ENCODE data around the gene SYTL3.

The SYTL3 gene

DNA sequence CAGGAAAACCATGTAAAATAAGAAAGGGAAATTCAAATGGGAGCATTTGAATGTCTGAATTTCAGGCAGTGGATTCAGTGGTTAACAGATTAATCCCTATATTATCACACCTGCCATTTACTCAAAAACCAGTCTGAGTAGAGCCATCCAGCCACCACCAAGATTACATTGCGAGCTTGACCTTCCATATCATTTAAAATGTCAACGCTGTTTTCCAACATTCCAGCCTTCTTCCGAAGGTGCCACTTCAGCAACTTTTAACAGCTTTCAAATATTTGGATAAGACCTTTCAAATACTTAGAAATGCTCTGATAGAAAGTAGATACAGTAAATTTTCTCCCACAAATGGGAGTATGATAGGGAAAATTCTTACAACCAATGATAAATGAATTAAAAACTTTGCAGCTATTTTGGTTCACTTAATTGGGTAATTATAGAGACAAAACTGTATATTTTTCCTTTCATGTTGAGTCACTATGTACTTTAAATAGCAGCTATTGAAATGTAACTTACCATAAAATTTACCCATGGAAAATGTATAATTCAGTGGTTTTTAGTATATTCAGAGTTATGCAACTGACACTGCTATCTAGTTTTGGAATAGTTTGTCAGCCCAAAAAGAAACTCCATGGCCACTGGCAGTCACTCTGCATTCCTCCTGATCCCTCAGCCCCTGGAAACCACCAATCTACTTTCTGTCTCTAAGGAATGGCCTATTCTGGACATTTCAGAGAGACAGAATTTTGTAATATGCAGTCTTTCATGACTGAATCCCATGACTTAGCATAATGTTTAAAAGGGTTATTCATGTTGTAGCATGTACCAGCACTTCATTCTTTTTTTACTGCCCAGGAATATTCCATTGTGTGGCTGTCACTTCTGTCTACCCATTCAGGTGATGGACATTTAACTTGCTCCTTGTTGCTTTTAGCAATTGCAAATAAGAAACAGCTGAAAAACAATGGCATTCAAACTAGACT lies 147.8 kb downstream of the SYTL3 start:
- DNase-seq = no peak

DNA sequence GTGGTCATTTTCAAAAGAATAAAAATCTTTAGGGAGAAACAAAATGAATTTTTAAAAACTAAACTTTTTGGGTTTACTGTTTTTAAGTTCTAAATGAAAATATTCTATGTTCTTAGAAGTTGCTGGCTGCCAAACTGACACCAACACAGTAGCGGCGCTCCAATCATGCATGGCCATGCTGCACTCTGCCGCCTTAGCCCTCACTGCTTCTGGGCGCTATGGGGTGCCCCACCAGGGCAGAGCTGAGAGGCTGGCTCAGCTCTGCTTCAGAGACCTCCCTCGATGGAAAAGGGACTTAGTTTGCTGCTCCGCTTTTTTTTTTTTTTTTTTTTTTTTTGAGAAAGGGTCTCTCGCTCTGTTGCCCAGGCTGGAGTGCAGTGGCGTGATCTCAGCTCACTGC lies 148.5 kb downstream of the SYTL3 start:
- DNase-seq = no peak

DNA sequence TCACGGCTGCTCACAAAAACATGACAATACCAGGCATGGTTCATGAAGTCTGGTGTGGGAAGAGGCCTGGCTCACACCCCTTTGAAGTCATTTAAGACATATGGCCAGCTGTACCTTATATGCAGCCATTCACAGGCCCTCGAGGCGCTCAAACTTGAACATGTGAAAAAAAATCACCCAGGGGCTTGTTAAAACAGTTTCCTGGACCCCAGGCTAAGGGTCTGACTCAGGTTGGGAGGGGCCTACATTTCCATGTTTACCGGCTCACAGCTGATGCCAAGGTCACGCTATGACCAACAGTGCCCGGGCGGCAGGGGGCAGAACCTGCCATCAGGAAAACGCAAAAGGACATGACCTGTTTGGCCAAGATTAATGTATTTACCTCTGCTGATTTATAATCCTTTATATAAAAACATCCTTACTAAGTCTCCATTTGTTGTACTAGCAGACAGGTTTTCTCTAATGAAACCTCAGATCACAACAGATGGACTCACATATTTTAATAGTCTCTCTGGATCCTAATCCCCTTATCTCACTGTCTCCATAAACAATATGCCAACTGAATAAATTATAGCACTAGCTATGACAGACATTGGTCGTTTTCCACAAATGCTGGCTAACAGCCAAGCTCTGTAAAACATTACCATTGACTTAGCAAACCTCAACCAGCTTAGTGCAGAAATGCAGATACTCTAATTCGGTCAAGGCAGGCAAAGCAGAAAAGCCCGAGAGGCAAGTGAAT lies 149.4 kb downstream of the SYTL3 start:
- no peak for DNase-seq

DNA sequence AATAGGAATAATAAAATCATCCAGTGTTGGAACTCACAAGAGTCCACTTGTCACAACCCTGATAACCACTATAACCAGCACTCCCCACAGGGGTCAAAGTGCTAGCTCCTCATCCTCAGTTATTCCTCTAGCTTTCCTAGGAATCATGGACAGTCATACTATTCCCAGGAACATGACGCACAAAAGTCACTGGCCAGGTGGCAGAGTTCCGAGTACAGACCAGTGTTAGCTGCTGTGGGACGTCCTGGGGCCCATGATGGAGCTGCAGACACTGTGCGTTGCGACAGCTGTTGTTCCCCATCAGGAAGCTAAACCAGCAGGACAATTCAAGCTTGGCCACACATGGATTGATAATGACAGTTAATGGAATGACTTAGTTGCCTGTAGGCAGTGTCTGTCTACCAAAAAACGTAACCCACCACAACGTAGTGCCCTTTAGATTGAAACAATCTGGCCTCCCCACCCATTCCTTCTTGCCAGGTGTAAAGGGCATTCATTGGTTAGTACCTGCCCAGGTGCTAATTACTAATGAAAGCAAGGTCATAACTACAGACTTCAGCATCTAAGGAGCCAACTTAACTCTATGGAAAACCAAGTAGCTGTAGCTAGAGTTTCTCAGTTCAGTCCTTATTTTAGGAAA lies 151.9 kb downstream of the SYTL3 start:
- no peak for DNase-seq

DNA sequence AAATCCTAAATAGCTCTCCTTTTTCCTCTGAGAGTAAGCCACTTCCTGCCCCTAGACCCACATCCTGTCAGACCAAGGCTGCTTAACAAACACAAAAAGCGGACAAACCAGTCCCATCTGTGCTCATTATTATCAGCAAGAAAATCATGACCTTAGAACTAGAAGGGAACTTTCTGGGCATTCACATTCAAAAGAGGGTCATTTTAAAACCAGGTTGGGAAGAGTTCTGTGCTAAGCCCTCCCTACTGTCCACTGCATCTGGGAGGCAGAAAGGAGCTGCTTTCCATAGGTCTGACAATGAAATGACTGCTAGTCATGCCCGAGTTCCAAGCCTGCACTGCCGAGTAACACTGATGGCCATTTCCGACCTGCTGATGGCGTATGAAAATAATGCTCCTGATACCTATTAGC lies 153.9 kb downstream of the SYTL3 start:
- no peak for DNase-seq

DNA sequence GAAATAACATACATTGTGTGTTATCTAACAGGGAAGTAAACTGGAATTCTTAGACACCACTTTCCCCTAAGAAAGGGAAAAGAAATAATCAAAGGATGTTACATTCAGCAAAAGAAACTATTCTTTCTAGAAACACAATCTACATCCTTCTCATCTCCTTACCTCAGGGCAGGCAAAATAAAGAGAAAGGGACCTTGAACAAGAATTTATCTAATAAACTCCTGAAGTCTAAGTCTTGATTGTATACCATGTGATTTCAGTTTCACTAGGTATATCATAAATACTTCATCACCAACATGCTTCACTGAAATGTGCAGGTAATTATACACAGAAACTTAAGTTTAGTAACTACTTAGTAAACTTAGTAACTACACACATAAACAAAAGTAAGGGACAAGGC lies 154.4 kb downstream of the SYTL3 start:
- no peak for DNase-seq

DNA sequence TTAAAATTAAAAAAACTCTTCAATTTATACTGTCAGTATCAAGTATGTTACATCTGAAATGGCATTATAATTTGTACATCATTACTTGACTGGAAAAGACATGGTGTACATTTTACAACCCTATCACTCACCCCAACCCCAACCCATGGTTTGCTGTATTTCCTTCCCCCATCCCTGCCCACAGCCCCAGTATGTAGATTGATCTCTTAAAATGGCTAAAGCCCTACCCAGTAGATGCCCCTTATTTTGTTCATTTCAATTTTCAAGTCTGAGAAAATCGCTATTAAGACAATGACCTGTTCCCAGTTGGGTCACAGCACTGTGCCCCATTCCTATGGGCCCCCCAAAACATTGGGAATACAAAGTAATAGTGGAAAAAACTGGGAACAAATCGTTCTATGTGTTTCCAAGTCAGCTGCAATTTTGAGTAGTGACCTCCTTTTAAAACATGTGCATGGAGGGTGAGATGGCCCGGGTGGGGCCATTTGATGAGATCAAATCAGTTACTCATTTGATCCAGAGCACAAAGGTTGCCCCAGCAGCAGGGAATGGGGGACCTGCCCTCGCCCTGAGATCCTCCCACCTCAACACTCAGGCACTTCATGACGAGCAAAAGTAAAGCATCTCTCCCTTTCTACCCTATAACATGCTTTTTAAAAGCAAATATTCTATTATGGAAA lies 156.0 kb downstream of the SYTL3 start:
- DNase-seq = no peak

DNA sequence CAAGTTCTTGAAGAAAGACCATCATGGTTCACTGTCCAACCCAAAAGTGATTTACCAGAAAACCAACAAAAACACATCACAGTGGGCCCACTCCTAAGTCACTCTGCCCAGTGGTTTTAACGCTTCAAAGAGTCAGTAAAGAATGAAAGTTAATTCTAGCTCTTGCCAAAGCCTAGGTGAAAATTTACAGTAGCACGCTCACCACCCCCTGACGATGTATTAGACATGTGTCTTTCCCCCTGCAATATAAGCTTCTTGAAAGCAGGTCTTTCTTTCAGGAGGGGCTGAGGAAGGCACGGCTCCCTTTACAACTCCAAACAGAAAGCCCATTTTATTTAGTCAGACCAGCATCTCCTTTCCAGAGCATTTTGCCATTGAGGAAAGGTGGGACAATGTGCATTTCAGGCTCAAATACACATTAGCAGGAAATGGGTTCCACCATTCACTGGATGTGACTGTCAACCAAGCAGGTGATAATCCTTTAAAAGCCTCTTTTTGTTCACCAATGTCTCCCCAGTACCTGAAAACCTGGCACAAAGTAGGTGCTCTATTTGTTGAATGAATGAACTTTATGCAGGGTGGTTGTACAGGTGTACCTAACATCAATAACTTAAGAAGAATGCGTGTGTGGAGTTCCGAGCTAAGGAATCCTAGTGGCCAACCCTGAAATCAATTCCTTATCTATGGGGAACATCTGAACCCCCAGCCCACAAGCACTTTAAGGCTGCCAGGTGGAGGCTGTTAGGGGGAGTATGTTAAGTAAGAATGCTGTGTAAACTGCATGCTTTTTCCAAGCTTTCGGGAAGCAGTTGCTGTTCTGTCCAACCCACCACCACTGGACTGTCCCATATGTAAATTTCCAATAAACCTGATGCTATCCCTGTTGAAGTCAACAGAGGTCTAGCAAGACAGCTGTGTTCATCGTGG lies 157.9 kb downstream of the SYTL3 start:
- no peak for DNase-seq

DNA sequence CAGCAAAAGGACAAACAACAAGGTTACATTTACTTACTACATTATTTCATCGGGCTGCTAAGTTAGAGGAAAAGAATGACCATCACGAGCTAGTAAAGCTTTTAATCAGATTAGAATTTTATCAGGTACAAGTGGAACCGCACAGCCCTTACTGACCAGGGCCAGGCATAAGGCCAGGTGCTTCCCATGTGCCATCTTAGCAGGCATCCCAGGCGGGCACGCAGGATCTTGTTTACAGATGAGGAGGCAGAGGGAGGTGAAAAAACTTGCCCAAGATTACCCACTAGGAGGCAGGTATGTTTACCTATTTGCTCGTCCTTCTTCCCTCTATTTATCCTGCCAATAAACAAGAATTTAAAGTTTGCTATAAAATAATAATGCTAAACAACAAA lies 158.6 kb downstream of the SYTL3 start:
- DNase-seq = no peak

DNA sequence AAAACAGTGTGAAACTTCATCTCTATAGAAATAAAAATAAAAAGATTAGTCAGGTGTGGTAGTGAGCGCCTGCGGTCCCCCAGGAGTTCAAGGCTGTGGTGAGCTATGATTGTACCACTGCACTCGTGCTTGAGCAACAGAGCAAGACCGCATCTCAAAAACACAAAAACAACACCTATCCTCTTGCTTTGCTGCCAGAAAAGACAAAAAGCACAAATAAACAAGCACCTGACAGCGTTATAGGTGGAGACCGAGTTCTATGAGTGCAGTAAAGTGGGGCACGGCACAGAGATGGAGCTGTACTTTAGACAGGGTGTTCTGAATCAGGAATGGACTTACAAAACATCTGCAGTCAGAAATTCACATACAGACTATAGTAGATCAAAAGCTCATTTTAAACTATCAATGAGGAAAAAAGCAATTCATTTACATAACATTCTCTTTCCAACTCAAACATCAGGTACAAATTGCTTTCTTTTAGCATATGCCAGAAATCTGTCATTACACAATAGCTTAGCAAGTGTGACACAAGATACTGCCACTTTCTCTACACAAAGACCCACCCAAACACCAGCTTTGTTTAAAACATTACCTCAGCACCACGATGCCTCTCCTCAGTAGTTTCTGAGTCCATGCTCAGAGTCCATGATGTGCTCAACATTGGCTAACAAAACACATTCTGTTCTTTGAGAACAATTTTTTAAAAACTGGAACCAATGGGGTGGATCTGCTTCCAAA lies 159.3 kb downstream of the SYTL3 start:
- no peak for DNase-seq

DNA sequence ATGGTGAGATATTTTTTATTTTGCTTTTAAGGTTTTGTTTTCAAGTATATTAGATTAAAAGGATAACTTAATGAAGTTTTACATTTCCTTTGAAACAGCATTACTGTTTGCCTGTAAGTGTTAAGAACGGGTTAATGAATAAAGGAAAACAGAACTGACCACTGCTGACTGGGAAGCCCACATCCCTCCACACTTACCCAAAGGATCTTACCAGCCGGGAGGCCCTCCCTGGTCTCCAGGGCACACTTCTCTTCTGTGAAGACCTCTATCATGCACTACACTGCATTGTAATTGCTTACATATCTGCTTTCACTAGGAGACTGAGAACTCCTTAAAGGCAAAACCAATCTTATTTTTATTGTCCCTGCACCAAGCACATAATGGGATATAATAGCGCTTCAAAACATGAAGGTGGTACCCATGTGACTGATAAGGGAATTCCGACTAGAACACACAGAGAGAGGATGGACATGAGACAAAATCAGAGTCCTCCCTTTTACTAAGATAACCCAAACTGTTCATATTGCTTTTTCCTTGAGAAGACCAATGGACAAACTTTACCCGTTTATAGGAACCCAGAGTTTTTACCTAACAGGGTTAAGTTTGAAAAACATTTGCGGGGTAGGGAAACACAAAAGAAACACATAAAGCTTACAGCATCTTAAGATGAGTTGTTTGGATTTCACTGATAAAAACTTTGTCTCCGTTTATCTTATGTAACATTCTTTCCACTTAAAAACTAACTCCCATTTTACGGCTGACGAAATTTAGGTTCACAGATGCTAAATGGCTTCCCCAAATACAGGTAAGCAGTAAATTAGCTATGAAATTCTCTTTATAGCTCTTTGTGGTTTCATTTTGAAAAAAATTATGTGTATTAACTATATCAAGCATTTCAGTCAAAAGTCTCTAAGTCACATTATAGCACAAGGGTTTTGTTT lies 160.6 kb downstream of the SYTL3 start:
- no peak for DNase-seq

DNA sequence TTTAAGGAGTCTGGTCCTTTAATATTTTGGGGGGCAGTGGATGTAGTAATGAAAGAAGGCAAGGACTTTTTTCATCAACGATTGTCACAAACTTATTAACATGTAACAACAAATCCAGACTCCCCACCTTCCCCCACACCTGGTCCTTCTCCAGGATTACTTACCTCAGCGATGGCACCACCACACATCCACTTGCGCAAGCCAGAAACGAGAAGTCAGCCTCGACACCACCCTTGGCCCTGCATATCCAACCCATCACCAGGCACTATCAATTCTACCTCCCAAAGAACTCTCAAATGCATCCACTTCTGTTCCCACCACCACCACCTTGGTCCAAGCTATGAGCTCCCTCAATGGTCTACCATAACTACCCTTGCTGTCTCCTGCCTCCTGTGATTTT lies 162.8 kb downstream of the SYTL3 start:
- no peak for DNase-seq

DNA sequence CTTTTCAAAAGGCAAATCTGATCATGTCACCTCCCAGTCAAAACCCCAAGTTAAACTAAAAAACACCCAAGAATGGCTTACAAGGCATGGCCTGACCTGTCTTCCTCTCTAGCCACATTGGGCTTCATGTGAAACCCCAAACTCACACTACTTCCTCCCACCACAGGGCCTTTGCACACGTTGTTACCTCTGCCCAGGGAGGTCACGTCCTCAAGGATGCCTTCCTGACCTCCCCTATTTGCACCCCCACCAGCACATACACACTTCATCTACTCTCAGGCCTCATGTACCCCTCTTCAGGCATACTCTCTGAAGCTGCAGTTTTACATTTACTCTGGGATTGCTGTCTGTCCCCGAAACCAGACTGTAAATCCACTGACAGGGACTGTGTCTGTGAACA lies 163.2 kb downstream of the SYTL3 start:
- no peak for DNase-seq

Data from right kidney (tissue), 1 donor.